Activated T-cell treated with anti-CD3 and anti-CD28 coated beads, Interleukin-2, amount 50 U/mL, for 4 hours (primary cell): Measurements from ENCODE around the gene ZMIZ1. TPM values are rescaled to one million over a fixed set of nuclear protein-coding genes. Genes with fewer than 3 reads are reported as not detected.

Source experiments
- ATAC-seq, 2 donors: fragments of 200-7000 bp; cut with Tn5 transposase; one replicate each; pipeline ENCODE4 v1.10.0; 2021
- DNase-seq: peaks from one replicate; pipeline ENCODE4 v3.0.0-alpha.2; 2020
- H3K27me3 Mint-ChIP-seq: one replicate; pipeline ENCODE4 v1.8.0; 2021; ENCODE audit warnings: low read depth, mixed read lengths
- H3K36me3 Mint-ChIP-seq: one replicate; pipeline ENCODE4 v1.8.0; 2022; ENCODE audit warnings: mixed read lengths; ENCODE audit not compliant: insufficient read depth
- H3K4me1 Mint-ChIP-seq: one replicate; pipeline ENCODE4 v1.8.0; 2021; ENCODE audit warnings: low read depth, mixed read lengths
- H3K4me3 Mint-ChIP-seq: one replicate; pipeline ENCODE4 v1.8.0; 2021; ENCODE audit warnings: mild to moderate bottlenecking, moderate library complexity, mixed read lengths
- H3K9me3 Mint-ChIP-seq: one replicate; pipeline ENCODE4 v1.8.0; 2021; ENCODE audit warnings: mixed read lengths
- total RNA-seq, 3 donors: library from RNA; stranded (reverse); gene quantifications; one replicate each; pipeline ENCODE4 v1.2.1, GENCODE V29; 2021

The ZMIZ1 gene
- total RNA-seq, 3 donors from 2014 or later = 17.7 to 21.0 (median 18.0) TPM

DNA sequence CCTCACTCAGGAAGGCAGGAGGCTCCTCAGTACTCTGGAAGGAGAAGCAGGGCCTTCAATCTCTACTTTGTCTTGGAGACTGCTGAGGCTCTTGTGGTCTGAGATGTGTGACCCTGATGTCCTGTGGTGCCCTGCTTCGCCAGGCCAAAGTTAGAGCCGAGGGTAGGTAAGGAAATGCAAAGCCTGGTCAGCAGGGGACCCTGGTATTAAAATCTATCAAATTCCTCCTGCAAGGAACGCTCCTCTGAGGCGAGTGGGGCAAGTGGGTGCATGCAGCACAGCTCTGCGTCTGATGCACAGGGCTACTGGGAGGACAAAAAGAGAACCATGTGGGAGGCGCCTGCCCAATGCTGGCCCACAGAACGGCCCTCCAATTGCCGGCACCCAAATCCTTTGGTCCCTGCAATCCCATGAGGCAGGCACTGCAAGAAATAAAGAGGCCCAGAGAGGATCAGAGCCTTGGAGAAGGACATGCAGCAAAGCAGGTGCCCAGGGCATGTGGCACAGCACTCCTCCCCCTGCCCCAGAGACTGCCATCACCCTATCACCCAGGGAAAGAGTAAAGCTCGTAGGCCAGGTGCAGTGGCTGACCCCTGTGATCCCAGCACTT is 23.1 kb upstream of the ZMIZ1 start:
- no peaks in the 10 kb centered on the region for H3K27me3 Mint-ChIP-seq
- ATAC-seq (no peak), DNase-seq (no peak)
- H3K4me3 Mint-ChIP-seq = no peak overlapping the region
- H3K4me1 Mint-ChIP-seq = peaks cover 75% of the 10 kb centered on the region
- H3K36me3 Mint-ChIP-seq = no peaks in the 10 kb centered on the region
- no peaks in the 10 kb centered on the region for H3K9me3 Mint-ChIP-seq

DNA sequence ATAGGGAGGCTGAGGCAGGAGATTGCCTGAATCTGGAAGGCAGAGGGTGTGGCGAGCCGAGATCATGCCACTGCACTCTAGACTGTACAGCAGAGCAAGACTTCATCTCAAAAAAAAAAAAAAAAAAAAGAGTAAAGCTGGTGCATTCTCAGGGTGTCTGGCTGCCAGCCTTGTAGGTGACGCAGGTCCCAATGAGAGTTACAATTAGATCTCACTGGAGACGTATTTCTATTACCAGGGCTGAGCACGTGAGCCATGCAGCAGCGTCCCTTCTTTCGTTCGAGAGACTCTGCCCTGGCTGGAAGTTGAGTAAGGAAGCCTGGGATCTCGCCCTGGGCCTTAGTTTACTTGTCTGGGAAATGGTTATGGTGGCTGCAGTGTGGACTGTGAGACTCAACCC is 22.4 kb upstream of the ZMIZ1 start:
- ATAC-seq = no peak
- no peak for DNase-seq
- Mint-ChIP-seq H3K36me3 (no peaks in the 10 kb centered on the region), H3K27me3 (no peaks in the 10 kb centered on the region), H3K4me1 (peaks cover 72% of the 10 kb centered on the region), H3K9me3 (no peaks in the 10 kb centered on the region), H3K4me3 (no peak overlapping the region)

DNA sequence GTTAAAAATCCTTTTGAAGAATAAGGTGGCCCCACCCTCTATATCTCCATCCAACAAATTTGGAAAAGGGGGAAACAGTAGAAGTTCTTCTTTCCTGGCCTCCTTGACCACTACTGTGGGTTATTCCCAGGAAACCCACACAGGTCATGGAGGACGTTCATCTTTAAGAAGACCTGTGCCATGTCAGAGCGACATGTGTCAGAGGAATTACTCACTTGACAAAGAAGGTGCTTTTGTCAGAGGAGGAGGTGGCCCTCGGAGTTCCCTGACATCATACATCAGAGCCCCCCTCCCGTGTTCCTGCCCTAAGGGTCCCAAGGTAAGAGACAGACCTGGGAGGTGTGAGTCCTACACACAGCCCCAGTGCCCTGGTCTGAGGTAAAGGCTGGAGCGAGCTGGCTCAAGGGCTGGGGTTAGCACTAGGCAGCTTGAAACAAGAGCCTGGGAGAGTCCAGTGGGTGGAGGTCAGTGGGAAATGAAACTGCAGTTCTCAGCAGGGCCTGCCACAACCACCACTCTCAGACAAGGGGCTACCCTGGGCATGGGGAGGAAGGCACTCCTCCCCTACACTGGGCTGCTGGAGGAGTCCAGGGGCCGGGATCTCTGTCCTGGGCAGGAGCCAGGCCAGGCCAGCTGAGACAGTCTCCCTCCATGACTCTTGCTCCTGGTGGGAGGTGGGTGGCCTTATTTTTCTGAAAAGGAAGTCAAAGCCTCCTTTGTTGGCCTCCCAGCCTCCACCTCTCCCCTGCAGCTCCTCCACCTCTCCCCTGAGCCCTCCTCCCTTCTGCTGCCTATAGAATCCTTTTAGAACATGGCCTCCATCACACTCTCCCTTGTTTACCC is 21.8 kb upstream of the ZMIZ1 start:
- DNase-seq (no peak), ATAC-seq (no peak)
- H3K36me3 Mint-ChIP-seq = no peaks in the 10 kb centered on the region
- H3K4me3 Mint-ChIP-seq = no peak overlapping the region
- H3K27me3 Mint-ChIP-seq = no peaks in the 10 kb centered on the region
- H3K9me3 Mint-ChIP-seq = no peaks in the 10 kb centered on the region
- peaks cover 72% of the 10 kb centered on the region for H3K4me1 Mint-ChIP-seq

DNA sequence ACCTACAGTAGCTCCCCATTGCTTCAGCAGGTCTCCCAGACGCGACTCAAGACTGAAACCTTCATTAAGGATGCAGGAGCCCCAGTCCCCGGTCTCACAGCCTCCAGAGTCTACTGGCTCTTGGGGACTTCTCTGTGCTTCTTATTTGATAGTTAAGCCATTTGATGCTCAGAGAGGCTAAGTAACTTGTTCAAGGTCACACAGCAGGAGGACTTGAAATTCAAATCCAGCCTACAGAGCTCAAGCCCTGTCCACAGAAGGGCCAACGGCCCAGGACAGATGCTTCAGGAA is 21.2 kb upstream of the ZMIZ1 start:
- ATAC-seq (no peak), DNase-seq (no peak)
- Mint-ChIP-seq H3K9me3 (no peaks in the 10 kb centered on the region), H3K4me3 (no peak overlapping the region), H3K27me3 (no peaks in the 10 kb centered on the region), H3K4me1 (peaks cover 70% of the 10 kb centered on the region), H3K36me3 (no peaks in the 10 kb centered on the region)

DNA sequence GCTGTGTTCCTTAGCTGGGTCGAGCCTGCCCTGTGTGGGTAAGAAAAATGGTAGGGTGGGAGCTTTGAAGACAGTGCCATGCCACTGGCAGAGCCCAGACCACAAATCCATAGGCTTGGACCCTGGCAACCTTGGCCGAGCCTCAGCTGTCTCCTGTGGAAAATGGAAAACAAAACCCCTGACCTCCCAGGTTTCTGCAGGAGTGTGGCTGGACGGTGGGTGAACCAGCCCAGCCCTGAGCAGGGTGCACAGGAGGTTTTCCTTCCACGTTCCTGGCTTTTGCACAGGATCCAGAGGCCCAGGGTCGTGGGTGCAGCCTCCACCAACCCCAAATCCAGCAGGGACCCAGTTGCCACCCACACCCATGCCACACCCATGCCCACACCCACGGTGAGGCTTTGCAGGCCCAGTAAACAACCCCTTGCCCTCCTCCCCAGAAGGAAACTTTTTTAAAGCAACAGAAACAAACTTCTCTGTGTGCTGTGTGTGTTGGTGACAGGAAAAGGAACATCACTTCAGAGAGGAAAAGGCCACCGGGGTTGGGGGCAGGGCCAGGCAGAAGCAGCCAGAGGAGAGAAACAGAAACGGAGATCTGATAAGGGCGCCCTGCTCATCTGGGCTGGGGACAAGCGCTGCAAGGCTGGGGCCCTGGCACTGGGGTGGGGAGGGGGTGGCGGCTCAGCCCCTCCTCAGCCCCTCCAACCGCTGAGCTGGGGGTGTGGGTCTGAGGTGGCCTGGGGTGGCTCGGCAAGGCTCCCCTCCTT is 20.7 kb upstream of the ZMIZ1 start:
- no peaks in the 10 kb centered on the region for H3K36me3 Mint-ChIP-seq
- peak; percentile 59 to 64 for ATAC-seq
- peak; percentile 33 for DNase-seq
- no peaks in the 10 kb centered on the region for H3K27me3 Mint-ChIP-seq
- H3K4me1 Mint-ChIP-seq = peaks cover 65% of the 10 kb centered on the region
- peak overlapping the region; percentile 75 for H3K4me3 Mint-ChIP-seq
- no peaks in the 10 kb centered on the region for H3K9me3 Mint-ChIP-seq

DNA sequence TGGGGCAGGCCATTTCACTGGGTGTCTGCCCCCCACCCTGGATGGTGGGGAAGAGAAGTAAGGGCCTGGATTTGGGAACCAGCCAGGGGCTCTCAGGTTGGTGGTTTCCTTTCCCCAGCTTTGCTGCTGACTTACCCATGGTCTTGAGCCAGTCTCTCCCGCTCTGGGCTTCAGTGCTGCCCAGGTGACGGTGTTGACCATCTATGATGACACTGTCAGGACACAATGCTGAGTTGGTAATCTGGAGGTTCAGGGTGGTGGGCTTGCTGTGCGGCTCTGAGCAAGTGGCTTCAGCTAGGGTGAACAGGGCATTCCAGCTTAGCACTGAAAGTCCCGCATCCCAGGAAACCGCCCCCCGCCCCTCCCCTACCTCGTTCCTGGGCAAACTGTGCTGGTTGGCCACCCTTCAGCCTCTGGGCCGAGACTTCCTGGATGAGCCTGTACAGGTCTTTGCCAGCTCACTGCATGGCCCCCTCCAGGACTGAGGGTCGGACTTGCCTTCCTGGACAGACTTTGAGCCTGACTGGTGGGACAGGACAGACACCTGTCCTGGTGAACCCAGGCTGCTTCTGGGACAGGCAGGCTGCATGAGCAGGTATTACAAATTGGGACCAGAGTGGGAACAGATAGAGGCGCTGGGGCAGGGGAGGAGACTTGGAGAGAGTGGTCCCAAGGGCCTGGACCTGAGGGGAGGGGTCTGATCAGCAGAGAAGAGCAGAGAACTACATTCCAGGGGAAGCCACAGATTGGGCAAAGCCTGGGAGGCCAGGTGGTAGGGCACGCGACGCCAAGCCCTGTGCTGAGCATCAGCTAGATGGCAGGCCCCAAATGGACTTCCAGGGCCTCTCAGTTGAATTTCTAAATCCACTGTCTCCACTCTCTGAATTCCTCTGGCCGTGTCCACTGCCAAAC is 19.9 kb upstream of the ZMIZ1 start:
- H3K4me1 Mint-ChIP-seq = peaks cover 57% of the 10 kb centered on the region
- peak overlapping the region; percentile 37 for H3K4me3 Mint-ChIP-seq
- H3K9me3 Mint-ChIP-seq = no peaks in the 10 kb centered on the region
- no peaks in the 10 kb centered on the region for H3K27me3 Mint-ChIP-seq
- H3K36me3 Mint-ChIP-seq = no peaks in the 10 kb centered on the region
- DNase-seq = no peak
- ATAC-seq = no peak

DNA sequence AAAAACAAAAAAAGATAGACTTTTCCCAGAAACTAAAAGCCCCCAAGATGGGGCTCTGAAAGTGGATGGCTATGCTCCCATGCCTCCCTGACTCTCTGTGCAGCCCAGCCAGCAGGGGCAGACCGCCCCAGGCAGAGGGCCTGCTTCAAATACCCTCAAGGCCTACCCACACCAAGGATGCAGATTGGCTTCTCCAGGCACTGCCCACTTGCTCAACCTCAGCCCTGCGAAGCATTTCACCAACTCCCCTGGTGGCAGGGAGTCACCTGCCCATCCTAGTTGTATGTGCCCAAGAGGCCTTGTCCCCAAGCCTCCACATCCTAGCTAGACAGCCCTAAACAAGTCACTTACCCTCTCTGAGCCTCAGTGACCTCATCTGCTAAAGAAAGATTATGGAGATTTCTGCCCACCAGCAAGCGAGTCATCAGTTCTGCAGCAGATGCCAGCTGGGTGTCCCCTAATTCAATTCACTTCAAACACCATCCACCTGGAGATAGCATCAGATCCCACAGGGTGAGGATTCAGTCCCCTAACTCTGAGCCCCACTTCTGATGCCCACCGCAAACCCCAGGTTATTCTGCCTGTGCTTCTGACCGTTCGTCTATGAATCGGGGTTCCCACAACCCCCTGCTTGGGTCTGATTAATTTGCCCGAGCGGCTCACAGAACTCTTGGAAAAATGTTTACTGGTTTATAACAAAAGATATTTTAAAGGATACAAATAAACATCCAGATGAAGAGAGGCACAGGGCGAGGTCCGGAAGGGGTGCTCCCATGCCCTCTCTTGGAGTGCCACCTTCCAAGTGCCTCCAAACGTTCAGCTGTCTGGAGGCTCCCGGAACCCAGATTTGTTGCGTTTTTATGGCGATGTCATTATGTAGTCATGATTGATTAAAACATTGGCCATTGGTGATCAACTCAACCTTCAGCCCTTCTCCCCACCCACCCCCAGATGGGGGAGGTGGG is 18.6 kb upstream of the ZMIZ1 start:
- no peaks in the 10 kb centered on the region for H3K36me3 Mint-ChIP-seq
- peaks cover 54% of the 10 kb centered on the region for H3K4me1 Mint-ChIP-seq
- ATAC-seq (peak; percentile 58 to 60), DNase-seq (no peak)
- H3K9me3 Mint-ChIP-seq = no peaks in the 10 kb centered on the region
- H3K4me3 Mint-ChIP-seq = peak overlapping the region; percentile 12
- no peaks in the 10 kb centered on the region for H3K27me3 Mint-ChIP-seq

DNA sequence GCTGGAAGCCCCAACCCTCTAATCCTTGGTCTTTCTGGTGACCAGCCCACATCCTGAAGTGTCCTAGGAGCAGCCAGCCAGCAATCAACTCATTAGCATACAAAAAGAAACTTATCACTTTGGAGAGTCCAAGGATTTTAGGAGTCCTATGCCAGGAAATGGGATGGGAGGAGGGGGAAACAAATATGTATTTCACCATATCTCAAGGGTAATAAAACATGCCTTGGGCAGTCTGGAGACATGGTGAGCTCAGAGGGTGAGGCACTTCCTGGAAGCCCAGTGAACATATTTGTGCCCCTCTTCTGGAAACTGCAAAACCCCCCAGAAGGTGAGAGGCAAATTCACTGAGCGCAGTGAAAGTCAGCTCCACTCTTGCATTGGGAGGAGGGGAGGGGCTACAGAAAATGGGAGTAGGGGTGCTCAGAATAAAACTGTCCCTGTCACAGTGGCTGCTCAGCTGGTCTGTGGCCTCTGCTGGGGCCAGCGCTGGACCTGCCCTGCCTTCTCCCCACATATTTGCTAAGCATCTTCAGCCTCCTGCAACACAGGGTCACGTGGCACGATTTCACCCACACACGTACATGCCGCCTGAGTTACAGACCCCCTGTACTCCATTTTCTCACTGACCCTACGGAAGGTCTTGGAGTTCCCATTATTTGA is 17.7 kb upstream of the ZMIZ1 start:
- Mint-ChIP-seq H3K4me3 (no peak overlapping the region), H3K4me1 (peaks cover 48% of the 10 kb centered on the region), H3K9me3 (no peaks in the 10 kb centered on the region), H3K27me3 (no peaks in the 10 kb centered on the region), H3K36me3 (no peaks in the 10 kb centered on the region)
- no peak for ATAC-seq
- DNase-seq = no peak

DNA sequence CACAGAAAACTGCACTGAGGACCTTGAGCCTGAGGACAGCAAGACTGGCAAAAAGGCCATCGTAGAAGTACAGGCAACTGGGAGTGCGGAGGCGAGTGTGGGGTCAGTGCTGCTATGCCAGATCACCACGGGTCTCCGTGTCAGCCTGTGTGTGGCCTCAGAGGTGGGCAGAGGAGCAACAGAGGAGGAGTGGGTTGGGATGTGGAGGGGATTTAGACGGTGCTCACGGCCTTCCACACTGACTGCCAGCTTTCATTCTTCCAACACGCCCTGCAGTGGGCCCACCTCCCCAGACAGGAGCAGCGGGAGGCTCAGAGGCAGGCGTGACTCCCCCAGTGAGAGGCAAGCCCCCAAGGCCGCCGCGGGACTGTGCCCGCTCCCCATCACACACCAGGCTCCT is 17.0 kb upstream of the ZMIZ1 start:
- DNase-seq (no peak), ATAC-seq (no peak)
- H3K4me1 Mint-ChIP-seq = peaks cover 48% of the 10 kb centered on the region
- H3K27me3 Mint-ChIP-seq = no peaks in the 10 kb centered on the region
- no peaks in the 10 kb centered on the region for H3K9me3 Mint-ChIP-seq
- no peak overlapping the region for H3K4me3 Mint-ChIP-seq
- H3K36me3 Mint-ChIP-seq = no peaks in the 10 kb centered on the region

DNA sequence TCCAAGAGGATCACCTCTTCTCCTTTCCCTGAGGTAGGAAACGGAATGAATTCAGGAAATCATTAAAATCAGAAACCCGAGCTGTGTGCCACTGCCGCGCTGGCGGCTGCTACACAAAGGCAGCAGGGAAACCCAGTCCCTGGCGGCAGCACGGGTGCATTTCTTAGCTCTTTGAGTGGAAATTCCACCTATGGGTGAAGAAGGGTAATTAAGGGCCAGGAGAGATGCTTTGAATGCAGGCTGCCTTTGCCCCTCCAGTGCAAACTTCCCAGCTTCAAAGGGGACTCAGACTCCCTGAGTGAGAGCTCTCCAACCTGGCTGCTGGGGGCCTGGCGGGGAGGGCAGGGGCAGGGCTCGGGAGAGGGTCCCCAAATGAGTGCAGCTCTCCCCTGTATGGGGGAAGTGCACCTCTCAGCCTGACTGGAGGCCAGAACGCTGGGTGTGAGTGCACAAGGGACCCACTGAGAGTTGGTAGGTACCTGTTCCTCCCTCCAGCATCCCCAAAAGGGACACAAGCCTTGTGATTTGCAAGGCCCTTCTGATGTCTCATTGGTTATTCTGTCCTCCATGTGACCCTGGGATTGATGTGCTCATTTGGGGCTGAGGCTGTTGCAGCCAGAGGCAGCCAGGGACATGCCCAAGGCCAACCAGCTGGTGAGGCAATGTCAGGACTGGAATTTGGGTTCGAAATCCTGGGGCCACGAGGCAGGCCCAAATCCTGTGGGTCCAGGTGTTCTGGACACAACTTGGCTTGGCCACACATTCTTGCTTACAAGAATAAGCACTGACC is 16.3 kb upstream of the ZMIZ1 start:
- no peak for DNase-seq
- peaks cover 45% of the 10 kb centered on the region for H3K4me1 Mint-ChIP-seq
- peak; percentile 39 to 49 for ATAC-seq

DNA sequence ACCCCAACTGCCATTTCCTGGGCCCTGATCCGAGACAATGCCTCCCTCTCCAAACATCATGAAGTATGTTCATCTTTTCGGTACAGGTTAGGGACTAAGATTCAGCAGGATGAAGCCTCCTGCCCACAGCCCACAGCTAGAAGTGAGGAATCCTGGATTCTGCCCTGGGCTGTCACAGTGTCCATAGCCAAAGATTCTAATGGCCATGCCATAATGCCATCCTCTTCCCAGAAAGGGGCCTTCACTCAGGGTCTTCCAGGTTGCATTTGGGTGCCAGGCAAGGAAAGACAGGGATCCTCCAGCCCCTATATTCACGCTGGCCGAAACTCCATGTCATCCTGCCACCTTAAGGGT is 15.7 kb upstream of the ZMIZ1 start:
- Mint-ChIP-seq H3K4me1 (peaks cover 39% of the 10 kb centered on the region), H3K27me3 (no peaks in the 10 kb centered on the region), H3K4me3 (no peak overlapping the region), H3K36me3 (no peaks in the 10 kb centered on the region), H3K9me3 (no peaks in the 10 kb centered on the region)
- DNase-seq (no peak), ATAC-seq (no peak)

More for the DNA sequence above, 16.3 kb upstream of the ZMIZ1 start:
- Mint-ChIP-seq H3K4me3 (no peak overlapping the region), H3K36me3 (no peaks in the 10 kb centered on the region), H3K9me3 (no peaks in the 10 kb centered on the region), H3K27me3 (no peaks in the 10 kb centered on the region)

DNA sequence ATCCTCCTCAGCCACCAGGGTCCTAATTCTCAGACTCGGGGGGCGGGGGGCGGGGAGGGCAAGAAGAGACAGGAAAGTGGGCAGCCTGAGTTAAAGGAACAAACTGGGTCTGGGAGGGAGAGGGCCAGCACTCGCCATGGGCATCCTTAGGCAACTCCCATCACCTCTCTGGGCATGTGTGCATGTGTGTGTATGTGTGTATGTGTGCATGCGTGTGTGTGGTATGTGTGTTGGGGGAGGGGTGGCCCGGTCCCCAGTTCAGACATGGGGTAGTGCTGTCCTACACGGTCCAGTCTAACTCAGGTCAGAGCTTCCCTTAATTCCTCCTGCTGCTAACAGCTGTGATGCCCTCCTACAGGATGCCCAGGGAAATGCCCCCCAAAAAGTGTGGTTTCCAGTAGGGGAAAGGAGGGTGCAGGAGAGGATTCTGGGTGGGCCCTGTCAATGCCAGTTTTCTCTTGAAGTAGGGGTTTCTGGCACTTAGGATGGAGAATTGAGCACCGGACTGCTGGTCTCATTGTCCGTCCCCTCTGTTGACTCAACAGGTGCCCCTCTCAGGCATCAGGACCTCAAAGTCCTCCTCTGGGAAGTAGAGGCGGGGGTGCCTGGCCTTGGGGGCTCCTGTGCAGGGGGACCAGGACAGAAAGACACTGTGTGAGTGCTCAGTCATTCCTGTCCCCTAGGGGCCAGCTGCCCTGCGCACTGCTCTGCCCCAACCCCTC is 15.1 kb upstream of the ZMIZ1 start:
- ATAC-seq (no peak), DNase-seq (no peak)
- Mint-ChIP-seq H3K4me1 (peaks cover 36% of the 10 kb centered on the region), H3K36me3 (no peaks in the 10 kb centered on the region), H3K4me3 (no peak overlapping the region), H3K9me3 (no peaks in the 10 kb centered on the region), H3K27me3 (no peaks in the 10 kb centered on the region)
